K562 (cell line): ENCODE results near the gene FGF16. TPM values are rescaled to one million over a fixed set of nuclear protein-coding genes. Genes with fewer than 3 reads are reported as not detected.

Experiments used
- ATAC-seq: fragments of 200-7000 bp; cut with Tn5 transposase; 3 replicates; pipeline ENCODE4 v1.9.1; 2020; ENCODE audit warnings: moderate library complexity
- BruUV-seq: library from RNA; stranded (reverse); fragments of 400-500 nt; replicated peaks from 2 replicates; lab custom pipeline; 2021; lab: Mats Ljungman, UMichigan
- CTCF ChIA-PET: fragments of 300-600 bp; formaldehyde crosslinking; extraction: SDS; loops from one replicate; lab custom pipeline; 2021; ENCODE audit warnings: low intra/inter-chr PET ratio; lab: Yijun Ruan, JAX
- POLR2A ChIA-PET: fragments of 300-600, 350-650 bp; sonication (Branson Sonifier 250); formaldehyde crosslinking; extraction: SDS; loops from one replicate; lab custom pipeline; 2021; ENCODE audit warnings: antibody characterized with exemption, inconsistent platforms; lab: Yijun Ruan, JAX
- DNase-seq, 4 experiments: peaks; one replicate each; pipeline versions ENCODE4 v3.0.0 to v3.0.0-alpha.2; 2011 to 2018; ENCODE audit warnings: low spot score in 3 of 4, mixed read lengths in 3 of 4; ENCODE audit errors: extremely low read depth in 1 of 4
- FAIRE-seq: peaks from 2 replicates; lab custom pipeline; 2011; peaks lifted over from hg19 to GRCh38; lab: Jason Lieb, UNC
- H2AFZ ChIP-seq: 2 replicates; pipeline ENCODE4 v1.6.0; 2011; ENCODE audit warnings: low read depth, low read length, control low read depth, inconsistent platforms
- H3K27ac ChIP-seq: fragments of 200-600 bp; 3 replicates; pipeline ENCODE4 v1.8.0; 2011; ENCODE audit warnings: low read depth, mild to moderate bottlenecking, control low read depth, inconsistent platforms, low read length, moderate library complexity, mixed read lengths; ENCODE audit errors: extremely low read depth
- H3K27me3 ChIP-seq, 2 experiments: fragments of 300-600 bp in 1 of 2; 2 replicates in 1 of 2; 3 replicates in 1 of 2; pipeline versions ENCODE4 v1.6.0 to v1.8.0; 2011; ENCODE audit warnings: inconsistent platforms in 2 of 2, low read length in 2 of 2, mild to moderate bottlenecking in 1 of 2, mixed read lengths in 1 of 2, moderate library complexity in 1 of 2; ENCODE audit not compliant: control insufficient read depth in 2 of 2, insufficient read depth in 2 of 2
- H3K36me3 ChIP-seq: fragments of 300-600 bp; 3 replicates; pipeline ENCODE4 v1.8.0; 2011; ENCODE audit warnings: mild to moderate bottlenecking, low read length, inconsistent platforms; ENCODE audit not compliant: control insufficient read depth, insufficient read depth
- H3K4me1 ChIP-seq, 2 experiments: fragments of 200-600 bp in 1 of 2; replicated peaks in 1 of 2; 2 replicates in 1 of 2; 3 replicates in 1 of 2; pipeline versions ENCODE4 v1.5.1 to v1.8.0; 2011; ENCODE audit warnings: inconsistent platforms in 2 of 2, low read length in 2 of 2, mild to moderate bottlenecking in 1 of 2, mixed read lengths in 1 of 2, moderate library complexity in 1 of 2; ENCODE audit not compliant: control insufficient read depth in 2 of 2, insufficient read depth in 2 of 2
- H3K4me2 ChIP-seq: 2 replicates; pipeline ENCODE4 v1.6.1; 2011; ENCODE audit warnings: low read length, control low read depth, inconsistent platforms, mixed read lengths; ENCODE audit not compliant: insufficient read depth
- H3K4me3 ChIP-seq: fragments of 200-600 bp; sonication (generic), shearing (Covaris generic); 2 replicates; pipeline ENCODE4 v1.5.1; 2016; ENCODE audit warnings: control low read depth, inconsistent platforms
- H3K79me2 ChIP-seq: fragments of 200-600 bp; 3 replicates; pipeline ENCODE4 v1.8.0; 2011; ENCODE audit warnings: low read length, inconsistent platforms; ENCODE audit not compliant: control insufficient read depth, insufficient read depth
- H3K9ac ChIP-seq, 2 experiments: 2 replicates each; pipeline versions ENCODE4 v1.6.0 to v1.6.1; 2011; ENCODE audit warnings: low read depth in 2 of 2, low read length in 2 of 2, control low read depth in 1 of 2, inconsistent platforms in 1 of 2, mild to moderate bottlenecking in 1 of 2, mixed read lengths in 1 of 2; ENCODE audit not compliant: insufficient read depth in 1 of 2
- H3K9me1 ChIP-seq: one replicate; pipeline ENCODE4 v1.6.0; 2011; ENCODE audit warnings: inconsistent platforms, mild to moderate bottlenecking, low read length, moderate library complexity; ENCODE audit not compliant: control insufficient read depth, insufficient read depth
- H3K9me3 ChIP-seq: replicated peaks from 2 replicates; pipeline ENCODE4 v1.5.1; 2011; ENCODE audit warnings: low read depth, low read length, inconsistent platforms; ENCODE audit not compliant: control insufficient read depth, insufficient read depth
- H4K20me1 ChIP-seq: replicated peaks from 2 replicates; pipeline ENCODE4 v1.6.1; 2011; ENCODE audit warnings: low read length, inconsistent platforms, mixed read lengths; ENCODE audit not compliant: control insufficient read depth, insufficient read depth
- CTBP1 ChIP-seq: fragments of 450-650 bp; IDR thresholded peaks from 2 replicates; pipeline ENCODE4 v1.6.1; 2016; ENCODE audit warnings: borderline replicate concordance
- ETS2 ChIP-seq: IDR thresholded peaks from 2 replicates; pipeline ENCODE4 v1.6.1; 2016; ENCODE audit warnings: borderline replicate concordance, missing genetic modification characterization, mild to moderate bottlenecking, moderate library complexity, missing compliant biosample characterization; ENCODE audit not compliant: poor library complexity, severe bottlenecking
- GATAD2B ChIP-seq: fragments of 450-650 bp; IDR thresholded peaks from 2 replicates; pipeline ENCODE4 v1.6.1; 2017; ENCODE audit warnings: mild to moderate bottlenecking, borderline replicate concordance
- LEF1 ChIP-seq: fragments of 450-650 bp; IDR thresholded peaks from 2 replicates; pipeline ENCODE4 v1.6.1; 2016; ENCODE audit warnings: mild to moderate bottlenecking
- MYC ChIP-seq, 2 experiments: fragments of 250-450 bp in 1 of 2; sonication (Bioruptor Pico) in 1 of 2; IDR thresholded peaks; 2 replicates each; pipeline versions ENCODE4 v1.5.1 to v1.6.1; 2012 to 2021; ENCODE audit warnings: low read depth in 2 of 2, borderline replicate concordance in 1 of 2, improper control_type of control experiment in 1 of 2, low read length in 1 of 2, mild to moderate bottlenecking in 1 of 2, moderate library complexity in 1 of 2
- MYNN ChIP-seq, 2 experiments: sonication (generic); formaldehyde crosslinking in 1 of 2; IDR thresholded peaks; 2 replicates each; pipeline versions ENCODE4 v1.5.0 to v1.6.1; 2016 to 2020; ENCODE audit warnings: antibody characterized with exemption in 1 of 2, missing genetic modification reagents in 1 of 2
- NFRKB ChIP-seq: fragments of 450-650 bp; IDR thresholded peaks from 2 replicates; pipeline ENCODE4 v1.6.1; 2016; ENCODE audit warnings: low read depth
- NRF1 ChIP-seq, 2 experiments: fragments of 450-650 bp; IDR thresholded peaks in 1 of 2; conservative IDR thresholded peaks in 1 of 2; 2 replicates each; pipeline ENCODE4 v1.6.1; 2014; ENCODE audit warnings: mild to moderate bottlenecking in 2 of 2
- SLC30A9 ChIP-seq: fragments of 250-450 bp; sonication (Bioruptor Pico); IDR thresholded peaks from 2 replicates; pipeline ENCODE4 v1.8.0; 2022; ENCODE audit warnings: mild to moderate bottlenecking, moderate library complexity
- SREBF1 ChIP-seq: fragments of 150-350 bp; IDR thresholded peaks from 2 replicates; pipeline ENCODE4 v1.6.1; 2014; ENCODE audit warnings: antibody characterized with exemption, low read depth, low read length, borderline replicate concordance
- SRSF7 ChIP-seq: fragments of 200-400 bp; formaldehyde crosslinking; optimal IDR thresholded peaks from 2 replicates; pipeline ENCODE3; 2017; ENCODE audit warnings: mild to moderate bottlenecking, low read depth, low read length
- ZNF75A ChIP-seq: fragments of 450-650 bp; formaldehyde crosslinking; IDR thresholded peaks from 2 replicates; pipeline ENCODE4 v1.4.0; 2020; ENCODE audit warnings: mild to moderate bottlenecking
- WGBS: fragments of 100-300 bp; shearing (Covaris generic); methylation state at CpG from one replicate; pipeline ENCODE4 v1.1.6; 2016; ENCODE audit warnings: low coverage, mixed read lengths; ENCODE audit not compliant: insufficient coverage; ENCODE audit errors: missing lambda C conversion rate; 5-methylcytosine and 5-hydroxymethylcytosine counted together
- in situ Hi-C: fragments of 300-500 bp; cut with MboI; formaldehyde crosslinking; loops from 4 replicates; pipeline ENCODE4 v1.15.0; 2018; ENCODE audit warnings: inconsistent platforms, mixed read lengths
- intact Hi-C: fragments of 100-400 bp; cut with micrococcal nuclease; formaldehyde crosslinking; loops from 2 replicates; pipeline ENCODE4 v1.14.2; 2022
- polyA plus RNA-seq, 8 experiments: library from polyadenylated mRNA; depleted of rRNA in 4 of 8; stranded (reverse) in 5 of 8; unstranded in 3 of 8; fragments of >200 nt; fragmentation: Nextera tagmentation in 2 of 8; fragmentation: Illumina TruSeq in 1 of 8; extraction: Ambion mirVana in 2 of 8; extraction: Trizol in 1 of 8; gene quantifications; 2 replicates each; pipeline versions ENCODE4 v1.2.1 to v1.2.3, GENCODE V29; 2011 to 2014; ENCODE audit warnings: inconsistent platforms in 1 of 8, missing spikeins in 1 of 8
- total RNA-seq, 7 experiments: library from RNA; depleted of rRNA in 6 of 7; stranded (reverse); fragments of >200 nt in 6 of 7; fragmentation: Illumina TruSeq in 2 of 7; extraction: Trizol in 2 of 7; gene quantifications; 2 replicates each; pipeline versions ENCODE4 v1.2.1 to v1.2.3, GENCODE V29; 2011 to 2021; ENCODE audit warnings: low replicate concordance in 1 of 7
- TF ChIP-seq, protein P1 (sequence below), 3 experiments: IDR thresholded peaks in 2 of 3; conservative IDR thresholded peaks in 1 of 3; 2 replicates each; pipeline ENCODE4 v1.5.1; 2011 to 2012; ENCODE audit warnings: low read length in 3 of 3, mild to moderate bottlenecking in 3 of 3, control low read depth in 2 of 3, improper control_type of control experiment in 1 of 3, inconsistent platforms in 1 of 3, low read depth in 1 of 3, mixed read lengths in 1 of 3, moderate library complexity in 1 of 3; ENCODE audit not compliant: insufficient read depth in 2 of 3

Gene FGF16
- total and polyA plus RNA-seq, 9 of the 15 experiments (the other 6 are each of a cell fraction or from before 2014, with no cell fraction given): not detected

DNA sequence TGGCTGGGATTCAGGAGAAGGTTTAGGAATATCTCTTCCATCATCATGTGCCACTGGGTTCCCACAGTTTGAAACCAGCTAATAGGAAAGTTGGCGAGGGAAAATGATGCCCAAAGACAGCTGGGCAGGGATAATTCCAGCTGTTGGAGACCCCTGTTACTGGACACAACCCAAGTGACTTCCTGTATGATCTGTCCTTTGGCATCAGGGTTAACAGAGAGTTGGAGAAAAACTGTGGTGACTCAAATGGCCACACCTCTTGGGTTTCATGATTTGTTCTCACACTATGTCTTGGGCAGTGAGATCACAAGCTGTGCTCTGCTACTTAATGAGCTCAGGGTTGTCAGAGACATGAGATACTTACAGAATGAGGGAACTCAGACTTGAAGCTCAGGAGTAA is 3.8 kb downstream of the FGF16 start:
- no peak overlapping the region for H3K27ac ChIP-seq

DNA sequence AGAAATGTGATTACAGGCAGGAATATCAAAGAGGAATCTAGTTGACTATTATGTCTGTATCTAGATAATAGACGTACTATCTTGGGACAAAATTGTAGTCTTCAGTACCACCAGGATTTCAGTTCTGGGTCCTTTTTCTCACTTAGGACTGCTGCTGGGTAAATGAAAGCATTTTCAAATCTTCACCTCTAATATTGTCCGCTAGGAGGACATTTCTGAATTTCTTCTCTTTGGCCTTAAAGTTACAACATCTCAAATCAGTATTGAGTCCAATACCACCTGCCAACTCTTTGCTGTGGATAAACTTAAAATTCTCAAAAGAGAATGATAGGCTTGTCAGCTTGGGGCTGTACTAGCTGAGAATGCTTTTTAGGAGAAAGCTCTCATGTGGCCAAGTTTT is 6.0 kb downstream of the FGF16 start:
- no peaks in the 10 kb centered on the region for H4K20me1 ChIP-seq

More for the DNA sequence above, 3.8 kb downstream of the FGF16 start:
- TF ChIP-seq LEF1 (no peak), NFRKB (no peak), ETS2 (no peak), SREBF1 (no peak), MYC (IDR thresholded peaks at IDR 0.05; ENCODE audit: low read depth, low read length) (no peak), MYC (CRISPR knock-in tag; IDR thresholded peaks at IDR 0.05; ENCODE audit: borderline replicate concordance, low read depth) (no peak), ZNF75A (CRISPR knock-in tag) (no peak), MYNN (IDR thresholded peaks at IDR 0.05) (no peak), MYNN (CRISPR knock-in tag; IDR thresholded peaks at IDR 0.05) (no peak), SLC30A9 (CRISPR knock-in tag) (no peak), GATAD2B (no peak), CTBP1 (no peak), SRSF7 (no peak)
- ATAC-seq (no peak), FAIRE-seq (no peak), DNase-seq (no peak)
- CTCF ChIA-PET: interaction anchor here (0.5 kb wide), 1 partner anchor 225 kb away, joined by 6 read pairs; no protein-coding TSS in a partner anchor
- H3K4me3 ChIP-seq: no peak overlapping the region
- H3K9me3 ChIP-seq: no peaks in the 10 kb centered on the region
- H3K36me3 ChIP-seq: no peaks in the 10 kb centered on the region
- no peaks in the 10 kb centered on the region for H3K79me2 ChIP-seq
- H2AFZ ChIP-seq: no peak overlapping the region
- H3K27me3 ChIP-seq: peaks cover 0 to 4% of the 10 kb centered on the region in 2 experiments; a peak in 1 of 5 replicates
- in situ Hi-C loops: no loop called here
- intact Hi-C loops: no loop called here
- H3K4me2 ChIP-seq: no peak overlapping the region
- H3K9ac ChIP-seq: no peak overlapping the region
- no peaks in the 10 kb centered on the region for H4K20me1 ChIP-seq
- H3K4me1 ChIP-seq: peaks cover 0 to 3% of the 10 kb centered on the region in 2 experiments; a peak in 2 of 5 replicates
- 0% methylated on average over 1 of the region's 1 CpG for WGBS
- no TSS peak for BruUV-seq
- POLR2A ChIA-PET: interaction anchor here (0.9 kb wide), 1 partner anchor 151 kb away, joined by 3 read pairs; no protein-coding TSS in a partner anchor
- no peaks in the 10 kb centered on the region for H3K9me1 ChIP-seq

More for the DNA sequence above, 6.0 kb downstream of the FGF16 start:
- Histone ChIP-seq H3K4me2 (no peak overlapping the region), H3K9ac (no peak overlapping the region), H3K27ac (no peak overlapping the region), H3K9me3 (no peaks in the 10 kb centered on the region), H3K79me2 (no peaks in the 10 kb centered on the region), H2AFZ (no peak overlapping the region), H3K9me1 (no peaks in the 10 kb centered on the region), H3K27me3 (peaks cover 0 to 4% of the 10 kb centered on the region in 2 experiments; a peak in 1 of 5 replicates), H3K36me3 (no peaks in the 10 kb centered on the region), H3K4me1 (no peaks in the 10 kb centered on the region), H3K4me3 (no peak overlapping the region)
- in situ Hi-C loops: no loop called here
- ChIA-PET POLR2A (no interaction called here), CTCF (no interaction called here)
- no TSS peak for BruUV-seq
- peak; percentile 54; the same call in 1 of the 3 replicates for ATAC-seq
- TF ChIP-seq NRF1 (conservative IDR thresholded peaks at IDR 0.05 in 1 of 2, IDR thresholded peaks at IDR 0.05 in 1 of 2): no peak
- TF ChIP-seq, protein P1, sequence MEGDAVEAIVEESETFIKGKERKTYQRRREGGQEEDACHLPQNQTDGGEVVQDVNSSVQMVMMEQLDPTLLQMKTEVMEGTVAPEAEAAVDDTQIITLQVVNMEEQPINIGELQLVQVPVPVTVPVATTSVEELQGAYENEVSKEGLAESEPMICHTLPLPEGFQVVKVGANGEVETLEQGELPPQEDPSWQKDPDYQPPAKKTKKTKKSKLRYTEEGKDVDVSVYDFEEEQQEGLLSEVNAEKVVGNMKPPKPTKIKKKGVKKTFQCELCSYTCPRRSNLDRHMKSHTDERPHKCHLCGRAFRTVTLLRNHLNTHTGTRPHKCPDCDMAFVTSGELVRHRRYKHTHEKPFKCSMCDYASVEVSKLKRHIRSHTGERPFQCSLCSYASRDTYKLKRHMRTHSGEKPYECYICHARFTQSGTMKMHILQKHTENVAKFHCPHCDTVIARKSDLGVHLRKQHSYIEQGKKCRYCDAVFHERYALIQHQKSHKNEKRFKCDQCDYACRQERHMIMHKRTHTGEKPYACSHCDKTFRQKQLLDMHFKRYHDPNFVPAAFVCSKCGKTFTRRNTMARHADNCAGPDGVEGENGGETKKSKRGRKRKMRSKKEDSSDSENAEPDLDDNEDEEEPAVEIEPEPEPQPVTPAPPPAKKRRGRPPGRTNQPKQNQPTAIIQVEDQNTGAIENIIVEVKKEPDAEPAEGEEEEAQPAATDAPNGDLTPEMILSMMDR (IDR thresholded peaks at IDR 0.05 in 2 of 3, conservative IDR thresholded peaks at IDR 0.05 in 1 of 3; ENCODE audit: insufficient read depth in 2 of 3, low read depth in 1 of 3, low read length in 3 of 3): peak in 1 of 3 experiments; percentile 20; a peak in 1 of 6 replicates
- WGBS: 0% methylated on average over 2 of the region's 2 CpGs
- no peak for DNase-seq
- FAIRE-seq: no peak
- intact Hi-C loops: no loop called here
